ENCODE data around the gene HOXD3. TPM values are rescaled to one million over a fixed set of nuclear protein-coding genes. Genes with fewer than 3 reads are reported as not detected.

HOXD3 gene
- total and polyA plus RNA-seq, 9 of the 15 experiments (the other 6 are each of a cell fraction or from before 2014, with no cell fraction given) = not detected

DNA sequence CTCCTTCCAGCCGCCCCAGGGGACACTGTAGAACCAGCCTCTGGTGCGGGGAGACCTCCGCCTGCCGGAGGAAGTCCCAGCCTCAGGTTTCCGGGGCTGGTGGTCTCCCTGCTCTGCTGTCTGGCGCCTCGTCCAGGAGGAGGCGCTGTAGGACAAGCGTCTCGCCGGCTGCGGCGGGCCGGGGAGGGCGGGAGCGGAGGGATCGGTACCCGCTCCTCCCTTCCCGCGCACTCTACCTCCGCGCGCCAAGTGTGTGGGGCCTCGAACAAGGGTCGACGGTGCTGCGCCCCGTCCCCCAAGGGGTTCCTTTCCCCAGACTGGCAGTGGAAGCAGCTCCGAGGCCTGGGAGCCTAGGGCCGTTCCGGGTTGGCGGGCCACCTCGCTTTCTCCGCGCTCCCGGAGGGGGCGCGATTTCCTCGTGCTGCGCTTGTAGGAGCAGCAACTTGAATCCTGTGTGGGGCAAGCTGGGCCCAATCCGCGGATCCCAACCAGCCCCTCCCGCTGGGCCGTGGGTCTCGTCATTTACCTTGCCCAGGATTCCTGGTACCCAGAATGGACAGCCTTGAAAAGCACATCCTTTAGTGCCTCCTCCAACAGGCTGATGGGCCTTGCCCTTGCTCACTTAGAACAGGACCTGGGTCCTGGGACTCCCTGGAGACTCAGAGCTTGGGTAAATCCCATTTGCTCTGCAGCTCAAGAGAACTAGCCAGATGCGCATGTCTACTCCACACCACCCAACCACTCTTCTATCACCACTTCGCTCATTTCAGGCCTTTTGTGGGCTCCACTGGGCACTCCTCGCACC lies 16.4 kb upstream of the HOXD3 start (continued):
- TF ChIP-seq, protein P1, sequence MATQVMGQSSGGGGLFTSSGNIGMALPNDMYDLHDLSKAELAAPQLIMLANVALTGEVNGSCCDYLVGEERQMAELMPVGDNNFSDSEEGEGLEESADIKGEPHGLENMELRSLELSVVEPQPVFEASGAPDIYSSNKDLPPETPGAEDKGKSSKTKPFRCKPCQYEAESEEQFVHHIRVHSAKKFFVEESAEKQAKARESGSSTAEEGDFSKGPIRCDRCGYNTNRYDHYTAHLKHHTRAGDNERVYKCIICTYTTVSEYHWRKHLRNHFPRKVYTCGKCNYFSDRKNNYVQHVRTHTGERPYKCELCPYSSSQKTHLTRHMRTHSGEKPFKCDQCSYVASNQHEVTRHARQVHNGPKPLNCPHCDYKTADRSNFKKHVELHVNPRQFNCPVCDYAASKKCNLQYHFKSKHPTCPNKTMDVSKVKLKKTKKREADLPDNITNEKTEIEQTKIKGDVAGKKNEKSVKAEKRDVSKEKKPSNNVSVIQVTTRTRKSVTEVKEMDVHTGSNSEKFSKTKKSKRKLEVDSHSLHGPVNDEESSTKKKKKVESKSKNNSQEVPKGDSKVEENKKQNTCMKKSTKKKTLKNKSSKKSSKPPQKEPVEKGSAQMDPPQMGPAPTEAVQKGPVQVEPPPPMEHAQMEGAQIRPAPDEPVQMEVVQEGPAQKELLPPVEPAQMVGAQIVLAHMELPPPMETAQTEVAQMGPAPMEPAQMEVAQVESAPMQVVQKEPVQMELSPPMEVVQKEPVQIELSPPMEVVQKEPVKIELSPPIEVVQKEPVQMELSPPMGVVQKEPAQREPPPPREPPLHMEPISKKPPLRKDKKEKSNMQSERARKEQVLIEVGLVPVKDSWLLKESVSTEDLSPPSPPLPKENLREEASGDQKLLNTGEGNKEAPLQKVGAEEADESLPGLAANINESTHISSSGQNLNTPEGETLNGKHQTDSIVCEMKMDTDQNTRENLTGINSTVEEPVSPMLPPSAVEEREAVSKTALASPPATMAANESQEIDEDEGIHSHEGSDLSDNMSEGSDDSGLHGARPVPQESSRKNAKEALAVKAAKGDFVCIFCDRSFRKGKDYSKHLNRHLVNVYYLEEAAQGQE (IDR thresholded peaks at IDR 0.05; ENCODE audit: borderline replicate concordance) = peak; percentile 91
- TF ChIP-seq, protein P1 (CRISPR knock-in tag; IDR thresholded peaks at IDR 0.05; ENCODE audit: low read depth) = no peak
- TF ChIP-seq JUND (IDR thresholded peaks at IDR 0.05; ENCODE audit: borderline replicate concordance, low read depth, low read length) (peak; percentile 29; the same call in 1 of the 2 replicates), JUND (tag; IDR thresholded peaks at IDR 0.05; ENCODE audit: borderline replicate concordance, low read depth, low read length) (no peak; the same call in 2 of the 3 replicates), HMG20A (CRISPR knock-in tag; conservative IDR thresholded peaks at IDR 0.05) (no peak), E2F3 (CRISPR knock-in tag; IDR thresholded peaks at IDR 0.05) (peak; percentile 89), MEF2D (tag; conservative IDR thresholded peaks at IDR 0.05; ENCODE audit: low read depth) (no peak), CBX1 (IDR thresholded peaks at IDR 0.05; ENCODE audit: low read depth) (0 out of 2 replicates have a peak, but pooled peaks have one; percentile 61), FOXP1 (CRISPR knock-in tag; IDR thresholded peaks at IDR 0.05) (peak; percentile 68; the same call in 1 of the 2 replicates), ZNF764 (CRISPR knock-in tag; IDR thresholded peaks at IDR 0.05; ENCODE audit: low read depth) (peak; percentile 76; the same call in 1 of the 2 replicates), RBM25 (IDR thresholded peaks at IDR 0.05; ENCODE audit: low read depth, low read length, severe bottlenecking) (no peak), SRSF3 (IDR thresholded peaks at IDR 0.05; ENCODE audit: insufficient read depth, low read length) (no peak), TEAD1 (CRISPR knock-in tag; IDR thresholded peaks at IDR 0.05) (peak in 1 of 2 experiments; percentile 70; a peak in 2 of 4 replicates), HNRNPLL (IDR thresholded peaks at IDR 0.05; ENCODE audit: low read depth, low read length, poor library complexity, severe bottlenecking) (peak; percentile 38), MEF2A (IDR thresholded peaks at IDR 0.05; ENCODE audit: control insufficient read depth, low read depth, low read length) (no peak), YBX1 (IDR thresholded peaks at IDR 0.05) (no peak)
- TF ChIP-seq, protein P2, sequence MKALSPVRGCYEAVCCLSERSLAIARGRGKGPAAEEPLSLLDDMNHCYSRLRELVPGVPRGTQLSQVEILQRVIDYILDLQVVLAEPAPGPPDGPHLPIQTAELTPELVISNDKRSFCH (CRISPR knock-in tag; IDR thresholded peaks at IDR 0.05) = no peak
- TF ChIP-seq, protein P2 (tag; IDR thresholded peaks at IDR 0.05) = 0 out of 2 replicates have a peak, but pooled peaks have one; percentile 47

All from K562 (cell line).